Sigmoid colon (tissue), 4 donors: Measurements from ENCODE around the gene ACOT2.

Experiments used
- CTCF ChIP-seq, 4 experiments: fragments of 450-650 bp in 3 of 4; fragments of 200-600 bp in 1 of 4; IDR thresholded peaks; one replicate each; pipeline ENCODE4 v1.5.1; 2016 to 2019; ENCODE audit warnings: antibody characterized with exemption in 4 of 4, mild to moderate bottlenecking in 3 of 4, moderate library complexity in 2 of 4
- EP300 ChIP-seq, 4 donors: sonication (generic); formaldehyde crosslinking; IDR thresholded peaks; one replicate each; pipeline ENCODE4 v1.6.1; 2017; ENCODE audit warnings: antibody characterized with exemption in 4 of 4
- POLR2A ChIP-seq, 2 donors: fragments of 450-650 bp; IDR thresholded peaks; one replicate each; pipeline ENCODE4 v1.6.1; 2016; ENCODE audit warnings: antibody characterized with exemption in 2 of 2, mild to moderate bottlenecking in 2 of 2, moderate library complexity in 2 of 2
- POLR2AphosphoS5 ChIP-seq, 4 donors: sonication (generic); formaldehyde crosslinking; IDR thresholded peaks; one replicate each; pipeline ENCODE4 v1.6.1; 2017; ENCODE audit warnings: antibody characterized with exemption in 4 of 4

- TF ChIP-seq CTCF (IDR thresholded peaks at IDR 0.05) (no peak), POLR2AphosphoS5 (IDR thresholded peaks at IDR 0.05) (peak in 3 of 4 donors; percentile 33 to 57 (median 38)), POLR2A (IDR thresholded peaks at IDR 0.05) (no peak), EP300 (IDR thresholded peaks at IDR 0.05) (no peak)
These were observed 42.7 kb upstream of the ACOT2 start for GRCh38 chr14:73526036-73526984.
